Skeletal muscle cell (primary cell): ENCODE results near the gene SHE.
"Not testable (repeated sequence)": the region's sequence is repeated elsewhere in the genome, so short reads cannot be mapped to it uniquely, and the experiment has no call there.

Experiments
- DNase-seq: peaks from one replicate; pipeline ENCODE4 v3.0.0-alpha.2; 2010; ENCODE audit warnings: low read depth
- H3K4me3 ChIP-seq: 2 replicates; pipeline ENCODE4 v1.5.1; 2011; ENCODE audit warnings: low read depth, mild to moderate bottlenecking, control low read depth, low read length, moderate library complexity

SHE gene

DNA sequence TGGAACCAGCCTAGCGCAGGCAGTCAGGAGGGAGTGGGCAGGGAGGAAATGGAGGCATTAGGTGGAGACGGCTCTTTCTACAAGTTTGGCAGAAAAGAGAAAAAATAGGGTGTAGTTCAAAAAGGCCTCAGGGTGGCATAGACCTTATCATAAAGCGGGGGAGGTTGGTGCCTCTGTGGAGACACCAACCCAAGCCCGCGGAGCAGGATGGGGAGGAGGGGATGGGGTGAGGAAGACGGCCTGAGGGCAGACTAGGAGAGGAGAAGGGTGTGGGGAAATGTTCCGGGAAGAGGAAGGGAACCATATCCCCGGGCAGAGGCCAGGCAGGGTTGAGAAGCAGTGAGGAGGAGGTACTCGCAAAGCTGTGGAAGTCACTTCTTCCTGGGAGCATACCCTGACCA, 17.4 kb upstream of the SHE start:
- DNase-seq = no peak
- no peak overlapping the region for H3K4me3 ChIP-seq

DNA sequence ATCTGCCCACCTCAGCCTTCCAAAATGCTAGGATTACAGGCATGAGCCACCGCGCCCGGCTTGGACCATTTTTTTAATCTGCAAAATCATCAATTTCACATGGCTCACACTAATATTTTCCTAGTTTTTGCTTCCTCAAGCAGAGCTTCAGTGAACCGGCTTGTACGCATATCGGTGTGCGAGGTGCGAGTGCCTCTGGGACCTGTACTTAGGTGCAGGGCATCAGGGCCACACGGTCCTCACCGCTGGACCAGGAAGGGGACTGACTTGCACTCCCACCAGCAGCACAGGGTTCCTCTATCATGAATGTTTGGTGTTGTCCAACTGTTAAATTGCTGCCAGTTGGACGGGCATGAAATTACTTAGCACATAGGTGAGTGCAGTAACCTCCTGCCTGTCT, 15.4 kb upstream of the SHE start:
- DNase-seq = no peak
- H3K4me3 ChIP-seq = no peak overlapping the region

GRCh38 chr1:154514066-154514553, 11.9 kb upstream of the SHE start:
- no peak for DNase-seq
- no peak overlapping the region for H3K4me3 ChIP-seq

DNA sequence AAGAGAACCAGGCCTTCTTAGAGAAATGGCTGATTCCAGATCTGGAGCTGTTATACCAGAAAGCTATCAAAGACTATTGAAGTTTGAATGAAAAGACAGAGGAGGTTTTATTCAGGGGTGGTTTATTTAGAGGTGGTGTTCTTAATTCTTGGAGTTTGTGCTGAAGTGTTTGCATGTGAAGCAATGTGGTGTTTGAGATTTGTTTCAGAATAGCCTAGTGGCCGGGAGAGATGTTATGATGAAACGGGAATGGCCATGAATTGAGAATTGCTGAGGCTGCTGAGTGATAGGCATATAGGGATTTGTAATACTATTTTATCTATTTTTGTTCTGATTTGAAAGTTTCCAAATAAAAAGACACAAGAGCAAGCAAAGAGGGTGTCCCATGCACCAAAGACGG, 10.5 kb upstream of the SHE start:
- no peak for DNase-seq
- no peak overlapping the region for H3K4me3 ChIP-seq

GRCh38 chr1:154503898-154504297, 1.7 kb upstream of the SHE start:
- H3K4me3 ChIP-seq = no peak overlapping the region
- no peak for DNase-seq

- no peak for DNase-seq
- no peak overlapping the region for H3K4me3 ChIP-seq
Observed at GRCh38 chr1:154502744-154503115, 518 bp upstream of the SHE start.

DNA sequence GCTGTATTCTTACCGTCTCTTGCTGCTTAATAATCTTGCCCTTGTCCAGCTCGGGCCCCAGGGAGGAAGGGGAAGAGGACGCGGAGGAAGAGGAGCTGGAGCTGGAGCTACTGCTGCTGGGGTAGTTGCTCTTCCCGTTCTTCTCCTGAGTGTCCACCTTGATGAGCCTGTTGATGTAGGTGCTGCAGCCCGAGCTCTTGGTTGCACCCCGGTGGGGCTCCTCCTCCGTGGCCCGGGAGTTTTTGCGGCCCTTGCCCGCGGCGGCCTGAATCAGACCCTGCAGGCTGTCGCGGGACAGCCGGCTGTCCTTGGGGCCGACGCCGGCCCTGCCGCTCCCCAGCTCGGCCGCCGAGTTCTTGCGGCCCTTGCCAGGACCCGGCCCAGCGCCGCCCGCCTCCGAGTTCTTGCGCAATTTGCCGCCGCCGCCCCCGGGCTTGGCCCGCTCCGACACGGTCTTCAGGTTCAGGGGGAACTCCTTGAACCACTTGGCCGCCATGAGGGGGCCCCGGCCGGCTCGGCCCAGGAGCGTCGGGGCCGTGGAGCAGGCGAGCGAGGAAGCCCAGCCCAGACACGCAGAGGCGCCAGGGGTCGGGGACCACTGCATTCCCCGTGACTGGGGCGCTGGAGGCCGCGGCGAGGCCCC, 668 bp downstream of the SHE start:
- no peak for DNase-seq
- H3K4me3 ChIP-seq = peak overlapping the region; percentile 15

DNA sequence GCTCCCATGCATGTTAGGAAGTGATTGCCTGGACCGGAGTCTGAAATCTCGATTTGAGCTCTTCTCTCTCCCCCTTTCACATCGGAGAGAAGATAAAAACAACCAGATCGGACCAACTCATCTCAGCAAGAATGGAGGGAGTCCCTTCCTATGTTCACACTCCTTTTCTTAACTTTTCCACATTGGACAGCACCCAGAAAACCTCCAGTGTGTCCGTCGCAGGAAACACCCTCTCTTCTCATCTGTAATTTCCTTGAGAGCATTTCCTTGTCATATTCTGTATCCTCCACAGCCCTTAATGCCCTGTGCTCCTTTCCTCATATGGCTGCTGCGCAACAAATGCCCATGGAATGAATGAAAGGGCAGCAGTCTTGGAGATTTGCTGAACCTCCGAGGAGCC, 1.7 kb downstream of the SHE start:
- no peak for DNase-seq
- no peak overlapping the region for H3K4me3 ChIP-seq

DNA sequence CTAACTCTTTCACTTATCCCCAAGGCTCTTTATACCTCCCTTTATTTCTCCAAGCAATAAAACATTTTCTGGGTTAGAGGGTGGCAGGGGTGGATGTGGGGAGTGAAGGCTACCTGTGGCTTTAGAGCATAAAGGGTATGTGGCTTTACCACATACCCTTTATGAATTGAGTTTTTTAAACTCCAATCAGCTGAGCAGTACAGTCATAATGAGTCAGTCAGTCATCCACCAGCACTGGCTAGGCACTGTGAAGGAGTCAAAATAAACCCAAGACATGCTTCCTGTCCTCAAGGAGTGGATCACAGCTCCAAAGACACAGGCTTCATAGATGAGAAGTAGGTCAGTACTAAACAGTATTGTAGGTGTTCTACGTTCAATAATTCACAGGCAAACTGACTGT, 2.8 kb downstream of the SHE start:
- H3K4me3 ChIP-seq = no peak overlapping the region
- DNase-seq = no peak

DNA sequence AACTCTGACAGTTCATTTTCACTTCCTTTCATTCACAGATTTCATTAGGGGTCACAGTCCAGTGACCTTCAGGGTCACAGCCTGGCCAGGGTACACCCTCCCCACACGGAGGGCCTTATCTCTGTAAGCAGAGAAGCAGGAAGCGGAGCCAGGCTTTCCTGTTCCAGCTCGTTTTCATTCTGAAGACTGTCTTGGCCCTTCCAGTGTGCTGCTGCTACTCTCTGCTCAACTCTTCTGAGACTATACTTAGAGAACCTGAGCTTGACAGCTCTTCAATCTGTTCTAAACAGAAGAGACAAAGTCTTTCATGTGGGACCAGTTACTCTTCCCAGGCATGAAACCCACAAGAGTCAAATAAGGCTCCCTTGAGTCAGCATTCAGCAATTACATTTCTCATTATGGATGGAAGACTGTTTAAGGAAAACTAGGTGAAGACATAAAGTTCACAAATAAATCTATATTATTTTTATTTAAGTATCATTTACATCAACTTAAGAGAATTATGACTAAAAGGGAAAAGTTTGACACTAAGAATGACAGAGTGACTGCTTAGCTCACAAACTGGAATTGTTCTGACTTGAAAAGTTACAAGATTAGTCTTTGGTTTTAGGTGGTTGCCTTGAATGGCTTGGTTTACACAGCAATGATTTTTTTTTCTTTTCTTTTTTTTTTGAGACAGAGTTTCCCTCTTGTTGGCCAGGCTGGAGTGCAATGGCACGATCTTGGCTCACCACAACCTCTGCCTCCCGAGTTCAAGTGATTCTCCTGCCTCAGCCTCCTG, 5.0 kb downstream of the SHE start:
- DNase-seq = no peak

GRCh38 chr1:154496383-154496782, 5.8 kb downstream of the SHE start:
- H3K4me3 ChIP-seq = no peak overlapping the region
- DNase-seq = no peak

More for the DNA sequence above, 5.0 kb downstream of the SHE start:
- no peak overlapping the region for H3K4me3 ChIP-seq

GRCh38 chr1:154495496-154496273, 6.5 kb downstream of the SHE start:
- no peak for DNase-seq
- no peak overlapping the region for H3K4me3 ChIP-seq

DNA sequence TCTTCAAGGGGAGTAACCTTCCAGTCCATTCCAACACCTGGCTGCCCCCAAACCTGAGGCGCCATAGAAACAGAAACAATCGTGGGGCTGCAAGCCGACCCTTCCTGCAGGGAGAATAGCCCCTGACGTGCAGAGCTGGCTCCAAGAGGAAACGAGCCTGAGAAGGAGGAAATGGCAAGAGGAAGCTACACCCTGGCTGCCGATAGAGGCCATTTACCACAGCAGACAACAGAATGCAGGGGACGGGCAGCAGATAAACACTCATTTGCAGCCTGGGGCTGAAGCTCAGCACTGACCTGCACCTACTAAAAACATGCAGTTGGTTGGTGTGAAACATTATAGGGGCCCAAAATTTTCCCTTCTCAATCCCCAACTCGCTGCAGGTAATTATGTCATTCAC, 8.9 kb downstream of the SHE start:
- no peak for DNase-seq
- H3K4me3 ChIP-seq = no peak overlapping the region

- H3K4me3 ChIP-seq = no peak overlapping the region
- DNase-seq = no peak
Observed at GRCh38 chr1:154492115-154492514, 10.1 kb downstream of the SHE start.

GRCh38 chr1:154490317-154490716, 11.9 kb downstream of the SHE start:
- H3K4me3 ChIP-seq = no peak overlapping the region
- no peak for DNase-seq

- no peak overlapping the region for H3K4me3 ChIP-seq
- no peak for DNase-seq
Observed at GRCh38 chr1:154489695-154490274, 12.4 kb downstream of the SHE start.

DNA sequence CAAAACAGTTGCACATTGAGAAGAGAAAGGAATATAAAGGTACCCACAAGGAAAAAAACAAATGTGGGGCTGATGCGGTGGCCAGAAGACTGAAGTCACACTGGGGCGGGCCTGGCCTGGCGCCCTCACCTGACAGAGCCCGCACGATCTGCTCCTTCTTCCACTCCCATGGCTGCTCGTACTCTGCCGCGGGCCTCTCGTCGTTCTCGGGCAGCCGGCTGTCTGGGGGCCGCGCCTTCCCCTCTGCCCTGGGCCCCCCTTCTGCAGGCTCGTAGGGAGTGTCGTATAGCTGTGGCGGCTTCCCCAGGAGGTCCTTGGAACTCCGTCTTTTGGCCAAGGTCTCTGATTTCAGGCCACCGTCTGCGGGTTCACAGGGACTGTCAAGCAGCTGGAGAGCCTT, 13.3 kb downstream of the SHE start:
- no peak overlapping the region for H3K4me3 ChIP-seq
- DNase-seq = no peak

DNA sequence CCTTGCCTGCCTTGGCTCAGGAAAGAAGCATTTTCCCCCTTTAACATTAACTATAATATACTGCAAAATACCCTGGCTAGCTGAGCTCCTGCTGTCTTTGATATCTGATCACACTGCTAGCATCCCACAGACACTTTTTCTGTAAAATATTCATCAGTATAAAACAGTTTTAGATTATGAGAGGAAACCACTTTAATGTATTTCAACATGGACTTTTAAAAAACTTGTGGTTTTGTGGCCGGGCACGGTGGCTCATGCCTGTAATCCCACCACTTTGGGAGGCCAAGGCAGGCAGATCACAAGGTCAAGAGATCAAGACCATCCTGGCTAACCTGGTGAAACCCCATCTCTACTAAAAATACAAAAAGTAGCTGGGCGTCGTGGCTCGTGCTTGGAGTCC, 15.5 kb downstream of the SHE start:
- not testable (repeated sequence) for DNase-seq, H3K4me3 ChIP-seq

DNA sequence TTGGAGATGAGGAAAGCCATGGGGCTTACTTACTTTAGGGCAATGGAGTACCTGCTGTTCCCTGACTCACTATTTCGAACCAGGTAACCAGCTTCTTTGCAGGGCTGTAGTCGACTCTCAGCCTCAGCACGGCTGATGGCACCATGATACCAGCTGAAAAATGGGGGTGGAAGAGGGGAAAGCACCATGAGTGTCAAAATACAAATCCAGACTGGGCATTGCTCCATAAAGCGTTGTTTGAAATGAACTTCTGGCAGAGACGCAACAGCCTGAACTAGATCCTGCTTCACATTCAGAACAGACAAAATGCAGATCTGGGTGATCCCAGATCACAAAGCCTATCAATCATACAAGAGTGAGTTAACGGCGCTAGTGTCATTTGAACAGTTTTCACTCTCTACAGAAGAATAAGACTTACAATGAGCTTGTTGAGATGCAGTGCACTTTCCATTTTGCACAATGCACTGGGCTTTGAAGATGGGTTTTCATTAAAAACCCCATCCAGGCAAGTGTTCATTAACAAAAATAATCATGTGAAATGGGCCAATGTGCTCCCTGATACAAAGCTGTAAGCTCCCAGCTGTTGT, 16.2 kb downstream of the SHE start:
- DNase-seq = no peak
- H3K4me3 ChIP-seq = no peak overlapping the region

DNA sequence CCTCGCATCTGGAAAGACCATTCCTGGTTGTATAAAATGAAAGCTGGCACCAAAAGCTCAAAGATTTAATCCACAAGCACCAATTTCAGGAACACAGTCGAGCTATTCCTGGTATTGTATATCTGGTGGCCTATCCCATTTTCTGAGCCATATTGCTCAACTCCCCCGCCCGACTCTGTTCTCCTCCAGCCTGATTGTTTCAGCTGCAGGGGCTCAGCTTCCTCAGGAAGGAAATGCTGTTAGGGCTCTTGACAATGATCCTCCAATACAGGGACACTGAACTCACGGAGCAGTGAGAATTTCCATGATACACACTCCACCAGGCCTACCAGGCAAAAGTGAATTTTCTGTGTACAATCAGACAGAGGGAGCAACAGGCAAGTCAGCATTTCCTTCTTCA, 17.1 kb downstream of the SHE start:
- H3K4me3 ChIP-seq = no peak overlapping the region
- DNase-seq = no peak
